Neuron (in vitro differentiated cells): ENCODE data around the gene CDADC1.

Source experiments
- H2AFZ ChIP-seq: one replicate; pipeline ENCODE4 v1.6.1; 2013; ENCODE audit warnings: low read depth, mild to moderate bottlenecking, inconsistent platforms, low read length, moderate library complexity
- H3K27me3 ChIP-seq: one replicate; pipeline ENCODE4 v1.6.1; 2013; ENCODE audit warnings: low read length; ENCODE audit not compliant: insufficient read depth
- H3K36me3 ChIP-seq: one replicate; pipeline ENCODE4 v1.6.1; 2013; ENCODE audit warnings: low read length; ENCODE audit not compliant: insufficient read depth
- H3K4me1 ChIP-seq: one replicate; pipeline ENCODE4 v1.6.1; 2013; ENCODE audit warnings: low read length; ENCODE audit not compliant: insufficient read depth
- H3K4me3 ChIP-seq: 2 replicates; pipeline ENCODE4 v1.5.1; 2013; ENCODE audit warnings: mild to moderate bottlenecking, low read length, moderate library complexity
- H3K9me3 ChIP-seq: one replicate; pipeline ENCODE4 v1.6.1; 2013; ENCODE audit warnings: low read length

The CDADC1 gene

DNA sequence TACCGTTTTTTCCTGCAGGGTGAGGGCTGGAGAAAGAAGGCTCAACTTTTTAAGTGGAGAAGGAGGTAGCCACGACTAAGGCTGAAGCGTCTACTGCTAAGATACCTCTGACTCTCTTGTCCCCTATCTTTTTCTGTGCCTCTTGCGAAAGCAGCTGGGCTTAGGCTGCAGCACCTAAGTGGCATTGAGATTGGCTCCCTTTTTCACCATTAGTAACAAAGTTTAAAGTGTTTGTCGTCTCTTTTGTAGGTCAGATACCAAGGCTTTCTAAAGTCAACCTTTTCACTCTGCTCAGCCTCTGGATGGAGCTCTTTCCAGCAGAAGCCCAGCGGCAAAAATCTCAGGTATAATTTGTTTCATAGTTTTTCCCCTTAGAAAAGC lies 887 bp downstream of the CDADC1 start:
- H3K4me1 ChIP-seq = no peaks in the 10 kb centered on the region
- no peaks in the 10 kb centered on the region for H3K27me3 ChIP-seq
- peak overlapping the region; percentile 91 for H3K4me3 ChIP-seq
- H2AFZ ChIP-seq = peak overlapping the region; percentile 69
- H3K9me3 ChIP-seq = no peaks in the 10 kb centered on the region
- peaks cover 4% of the 10 kb centered on the region for H3K36me3 ChIP-seq

DNA sequence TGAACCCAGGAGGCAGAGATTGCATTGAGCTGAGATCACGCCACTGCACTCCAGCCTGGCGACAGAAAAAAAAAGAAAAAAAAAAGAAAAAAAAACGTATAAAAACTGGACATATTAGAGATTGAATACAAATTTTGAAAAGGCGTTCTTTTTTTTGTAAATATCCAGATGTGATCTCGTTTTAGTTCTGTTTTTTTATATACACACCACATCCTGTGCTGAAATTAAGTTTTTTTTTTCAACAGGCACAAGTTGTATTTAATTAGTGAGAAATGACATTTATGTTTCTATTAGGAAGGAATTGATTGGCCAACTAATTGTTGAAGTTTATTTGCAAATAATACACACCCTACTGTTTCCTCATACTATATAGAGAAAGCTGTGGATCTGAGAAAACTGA lies 3.6 kb downstream of the CDADC1 start:
- peaks cover 12% of the 10 kb centered on the region for H3K36me3 ChIP-seq
- H3K4me3 ChIP-seq = no peak overlapping the region
- H3K4me1 ChIP-seq = no peaks in the 10 kb centered on the region
- no peaks in the 10 kb centered on the region for H3K9me3 ChIP-seq
- no peak overlapping the region for H2AFZ ChIP-seq
- H3K27me3 ChIP-seq = no peaks in the 10 kb centered on the region

DNA sequence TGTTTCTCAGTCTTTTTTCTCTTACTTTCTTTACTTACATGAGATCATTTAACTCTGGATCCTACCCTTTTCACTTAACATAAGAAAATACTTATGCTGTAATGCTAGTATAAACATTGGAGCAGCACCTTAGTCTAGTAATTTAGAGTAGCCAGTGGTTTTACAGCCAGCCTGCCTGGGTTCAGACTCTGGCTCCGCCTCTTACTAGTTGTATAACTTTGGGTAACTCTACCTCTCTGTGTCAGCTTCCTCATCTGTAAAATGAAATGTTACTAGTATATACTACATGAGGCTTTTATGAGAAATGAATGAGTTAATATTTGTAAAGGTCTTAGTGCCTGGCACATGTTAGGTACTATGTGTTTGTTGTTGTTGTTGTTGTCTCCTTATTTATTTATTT lies 5.6 kb downstream of the CDADC1 start:
- no peaks in the 10 kb centered on the region for H3K27me3 ChIP-seq
- H3K4me3 ChIP-seq = no peak overlapping the region
- H3K36me3 ChIP-seq = peaks cover 16% of the 10 kb centered on the region
- no peaks in the 10 kb centered on the region for H3K4me1 ChIP-seq
- no peaks in the 10 kb centered on the region for H3K9me3 ChIP-seq
- H2AFZ ChIP-seq = no peak overlapping the region

- Histone ChIP-seq H3K27me3 (no peaks in the 10 kb centered on the region), H3K4me3 (no peak overlapping the region), H3K4me1 (no peaks in the 10 kb centered on the region), H3K36me3 (peaks cover 16% of the 10 kb centered on the region), H2AFZ (no peak overlapping the region), H3K9me3 (no peaks in the 10 kb centered on the region)
Observed at GRCh38 chr13:49254007-49254406, 6.3 kb downstream of the CDADC1 start.

- H3K27me3 ChIP-seq = no peaks in the 10 kb centered on the region
- no peak overlapping the region for H2AFZ ChIP-seq
- no peaks in the 10 kb centered on the region for H3K9me3 ChIP-seq
- H3K36me3 ChIP-seq = peaks cover 28% of the 10 kb centered on the region
- no peaks in the 10 kb centered on the region for H3K4me1 ChIP-seq
- H3K4me3 ChIP-seq = no peak overlapping the region
Observed at GRCh38 chr13:49256841-49257240, 9.1 kb downstream of the CDADC1 start.

- H2AFZ ChIP-seq = no peak overlapping the region
- no peaks in the 10 kb centered on the region for H3K27me3 ChIP-seq
- no peaks in the 10 kb centered on the region for H3K4me1 ChIP-seq
- no peaks in the 10 kb centered on the region for H3K9me3 ChIP-seq
- no peak overlapping the region for H3K4me3 ChIP-seq
- peaks cover 29% of the 10 kb centered on the region for H3K36me3 ChIP-seq
Observed at GRCh38 chr13:49258089-49258796, 10.5 kb downstream of the CDADC1 start.

GRCh38 chr13:49259586-49259985 lies 11.9 kb downstream of the CDADC1 start:
- H2AFZ ChIP-seq = no peak overlapping the region
- no peaks in the 10 kb centered on the region for H3K4me1 ChIP-seq
- no peaks in the 10 kb centered on the region for H3K27me3 ChIP-seq
- H3K9me3 ChIP-seq = no peaks in the 10 kb centered on the region
- peaks cover 29% of the 10 kb centered on the region for H3K36me3 ChIP-seq
- no peak overlapping the region for H3K4me3 ChIP-seq

GRCh38 chr13:49262634-49263033 lies 14.9 kb downstream of the CDADC1 start:
- Histone ChIP-seq H3K36me3 (peaks cover 17% of the 10 kb centered on the region), H3K27me3 (no peaks in the 10 kb centered on the region), H3K4me3 (no peak overlapping the region), H3K9me3 (no peaks in the 10 kb centered on the region), H2AFZ (no peak overlapping the region), H3K4me1 (no peaks in the 10 kb centered on the region)

DNA sequence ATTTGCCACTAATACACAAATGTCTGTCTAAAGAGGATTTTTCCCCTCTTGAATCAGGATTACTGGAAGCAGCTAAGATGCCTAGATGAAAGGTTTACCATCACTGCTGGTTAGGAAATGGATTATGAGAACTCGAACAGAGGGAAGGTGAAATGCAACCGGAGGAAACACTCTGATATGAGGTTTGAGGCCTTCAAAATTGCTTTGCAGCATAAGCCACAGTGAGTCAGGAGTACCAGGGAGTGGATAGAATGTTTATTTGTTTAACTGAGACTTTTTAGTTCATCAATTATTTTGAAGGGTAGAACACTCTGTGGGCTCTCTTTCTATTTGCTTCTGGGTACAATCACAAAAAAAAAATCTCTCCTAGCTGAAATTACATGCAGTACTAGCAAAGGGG lies 18.1 kb downstream of the CDADC1 start:
- no peak overlapping the region for H3K4me3 ChIP-seq
- no peaks in the 10 kb centered on the region for H3K27me3 ChIP-seq
- no peaks in the 10 kb centered on the region for H3K9me3 ChIP-seq
- peaks cover 5% of the 10 kb centered on the region for H3K36me3 ChIP-seq
- no peak overlapping the region for H2AFZ ChIP-seq
- no peaks in the 10 kb centered on the region for H3K4me1 ChIP-seq

DNA sequence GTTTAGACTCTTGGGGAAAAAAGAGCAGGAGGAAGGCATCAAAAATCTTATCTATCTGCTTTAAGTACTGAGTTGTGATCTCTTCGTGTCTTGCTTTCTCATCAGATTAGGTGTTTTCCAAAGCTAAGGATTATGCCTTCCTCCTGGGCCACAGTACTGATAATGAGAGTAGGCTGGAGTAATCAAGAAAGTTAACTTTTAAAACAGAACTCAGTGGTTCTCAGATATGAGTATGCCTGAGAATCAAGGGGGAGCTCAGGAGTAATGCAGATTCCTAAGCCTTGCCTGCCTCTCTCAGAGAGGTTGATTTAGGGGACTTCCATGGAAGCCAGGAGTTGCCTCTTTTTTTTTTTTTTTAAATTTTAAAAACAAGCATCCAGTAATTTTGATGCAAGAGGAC lies 23.5 kb downstream of the CDADC1 start:
- Histone ChIP-seq H3K9me3 (no peaks in the 10 kb centered on the region), H3K4me3 (no peak overlapping the region)

GRCh38 chr13:49272296-49272695 lies 24.6 kb downstream of the CDADC1 start:
- no peak overlapping the region for H3K4me3 ChIP-seq
- H3K27me3 ChIP-seq = no peaks in the 10 kb centered on the region

More for the DNA sequence above, 23.5 kb downstream of the CDADC1 start:
- H3K27me3 ChIP-seq = no peaks in the 10 kb centered on the region
- no peak overlapping the region for H2AFZ ChIP-seq
- no peaks in the 10 kb centered on the region for H3K36me3 ChIP-seq
- H3K4me1 ChIP-seq = no peaks in the 10 kb centered on the region

DNA sequence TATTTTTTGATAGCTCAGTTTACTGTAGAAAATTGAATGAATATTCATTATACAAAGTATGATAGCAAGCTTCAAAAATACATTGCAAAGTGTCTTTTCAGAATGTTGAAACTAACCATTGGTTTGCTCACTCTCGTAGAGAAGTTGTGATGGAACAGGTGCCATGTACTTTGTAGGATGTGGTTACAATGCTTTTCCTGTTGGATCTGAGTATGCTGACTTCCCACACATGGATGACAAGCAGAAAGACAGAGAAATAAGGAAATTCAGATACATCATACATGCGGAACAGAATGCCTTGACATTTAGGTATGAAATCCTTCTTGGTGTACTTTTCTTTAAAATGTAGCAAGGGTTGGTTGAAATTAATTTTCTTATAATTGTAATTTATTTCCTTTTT lies 30.5 kb downstream of the CDADC1 start:
- no peaks in the 10 kb centered on the region for H3K36me3 ChIP-seq
- H3K4me3 ChIP-seq = no peak overlapping the region
- H3K9me3 ChIP-seq = no peaks in the 10 kb centered on the region
- no peaks in the 10 kb centered on the region for H3K27me3 ChIP-seq
- no peak overlapping the region for H2AFZ ChIP-seq
- no peaks in the 10 kb centered on the region for H3K4me1 ChIP-seq

More at GRCh38 chr13:49272296-49272695, 24.6 kb downstream of the CDADC1 start:
- no peaks in the 10 kb centered on the region for H3K36me3 ChIP-seq
- no peak overlapping the region for H2AFZ ChIP-seq
- H3K9me3 ChIP-seq = no peaks in the 10 kb centered on the region
- H3K4me1 ChIP-seq = no peaks in the 10 kb centered on the region

GRCh38 chr13:49279112-49279511 lies 31.4 kb downstream of the CDADC1 start:
- no peaks in the 10 kb centered on the region for H3K36me3 ChIP-seq
- no peak overlapping the region for H2AFZ ChIP-seq
- H3K9me3 ChIP-seq = no peaks in the 10 kb centered on the region
- H3K4me3 ChIP-seq = no peak overlapping the region
- H3K4me1 ChIP-seq = no peaks in the 10 kb centered on the region
- H3K27me3 ChIP-seq = no peaks in the 10 kb centered on the region

DNA sequence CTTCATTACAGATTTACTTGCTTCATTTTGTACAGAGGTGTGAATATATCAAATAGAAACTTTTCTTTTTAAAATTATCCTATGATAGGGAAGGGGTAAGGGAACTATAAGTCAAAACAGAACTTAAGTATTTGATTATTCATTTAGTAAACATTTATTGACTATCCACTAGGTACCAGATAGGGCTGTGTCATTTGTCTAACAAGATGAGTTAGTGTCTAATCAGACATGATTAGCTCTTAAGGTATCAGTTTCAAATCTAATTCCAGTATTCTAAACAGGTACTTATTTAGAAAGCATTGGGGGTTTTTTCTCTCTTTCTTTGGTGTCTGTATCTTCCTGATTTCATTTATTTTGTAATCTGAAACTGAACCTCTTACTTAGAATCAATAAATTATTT lies 32.2 kb downstream of the CDADC1 start:
- Histone ChIP-seq H3K27me3 (no peaks in the 10 kb centered on the region), H3K9me3 (no peaks in the 10 kb centered on the region), H3K36me3 (no peaks in the 10 kb centered on the region), H3K4me1 (no peaks in the 10 kb centered on the region), H2AFZ (no peak overlapping the region), H3K4me3 (no peak overlapping the region)
